ENCODE measurements around the gene SCNN1B.
A peak's percentile ranks its signal among the peaks of the same experiment; 100 is the strongest.

SCNN1B gene

DNA sequence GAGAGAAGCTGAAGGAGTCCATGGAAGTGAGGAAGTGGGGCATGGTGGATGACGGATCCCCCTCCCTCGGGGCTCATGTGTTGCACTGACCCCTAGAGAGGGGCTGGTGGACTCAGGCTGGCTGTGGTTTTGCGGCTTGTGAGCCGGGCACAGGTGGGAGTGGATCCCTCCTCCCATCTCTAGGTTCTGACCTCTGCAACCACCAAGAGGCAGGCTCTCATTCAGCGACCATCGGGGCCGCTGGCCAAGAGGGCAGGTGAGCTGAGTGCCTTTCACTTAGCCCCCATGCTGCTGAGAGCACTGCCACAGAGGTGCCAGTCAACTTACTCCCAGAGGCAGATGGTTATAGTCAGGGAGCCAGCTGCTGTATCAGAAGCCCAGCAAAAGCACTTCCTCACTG, 67.3 kb downstream of the SCNN1B start:
- H3K4me3 ChIP-seq (replicated peaks; ENCODE audit: low read depth, low read length) = no peak overlapping the region
- TF ChIP-seq, protein P1, sequence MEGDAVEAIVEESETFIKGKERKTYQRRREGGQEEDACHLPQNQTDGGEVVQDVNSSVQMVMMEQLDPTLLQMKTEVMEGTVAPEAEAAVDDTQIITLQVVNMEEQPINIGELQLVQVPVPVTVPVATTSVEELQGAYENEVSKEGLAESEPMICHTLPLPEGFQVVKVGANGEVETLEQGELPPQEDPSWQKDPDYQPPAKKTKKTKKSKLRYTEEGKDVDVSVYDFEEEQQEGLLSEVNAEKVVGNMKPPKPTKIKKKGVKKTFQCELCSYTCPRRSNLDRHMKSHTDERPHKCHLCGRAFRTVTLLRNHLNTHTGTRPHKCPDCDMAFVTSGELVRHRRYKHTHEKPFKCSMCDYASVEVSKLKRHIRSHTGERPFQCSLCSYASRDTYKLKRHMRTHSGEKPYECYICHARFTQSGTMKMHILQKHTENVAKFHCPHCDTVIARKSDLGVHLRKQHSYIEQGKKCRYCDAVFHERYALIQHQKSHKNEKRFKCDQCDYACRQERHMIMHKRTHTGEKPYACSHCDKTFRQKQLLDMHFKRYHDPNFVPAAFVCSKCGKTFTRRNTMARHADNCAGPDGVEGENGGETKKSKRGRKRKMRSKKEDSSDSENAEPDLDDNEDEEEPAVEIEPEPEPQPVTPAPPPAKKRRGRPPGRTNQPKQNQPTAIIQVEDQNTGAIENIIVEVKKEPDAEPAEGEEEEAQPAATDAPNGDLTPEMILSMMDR (IDR thresholded peaks at IDR 0.05; ENCODE audit: low read depth, low read length, missing control alignments) = no peak
- no peak for DNase-seq (ENCODE audit: extremely low read depth, low read depth)

GRCh38 chr16:23371368-23371767, 69.3 kb downstream of the SCNN1B start:
- no peak overlapping the region for H3K4me3 ChIP-seq (replicated peaks; ENCODE audit: low read depth, low read length)
- DNase-seq (ENCODE audit: extremely low read depth, low read depth) = no peak
- TF ChIP-seq, protein P1 (IDR thresholded peaks at IDR 0.05; ENCODE audit: low read depth, low read length, missing control alignments) = peak; percentile 12

DNA sequence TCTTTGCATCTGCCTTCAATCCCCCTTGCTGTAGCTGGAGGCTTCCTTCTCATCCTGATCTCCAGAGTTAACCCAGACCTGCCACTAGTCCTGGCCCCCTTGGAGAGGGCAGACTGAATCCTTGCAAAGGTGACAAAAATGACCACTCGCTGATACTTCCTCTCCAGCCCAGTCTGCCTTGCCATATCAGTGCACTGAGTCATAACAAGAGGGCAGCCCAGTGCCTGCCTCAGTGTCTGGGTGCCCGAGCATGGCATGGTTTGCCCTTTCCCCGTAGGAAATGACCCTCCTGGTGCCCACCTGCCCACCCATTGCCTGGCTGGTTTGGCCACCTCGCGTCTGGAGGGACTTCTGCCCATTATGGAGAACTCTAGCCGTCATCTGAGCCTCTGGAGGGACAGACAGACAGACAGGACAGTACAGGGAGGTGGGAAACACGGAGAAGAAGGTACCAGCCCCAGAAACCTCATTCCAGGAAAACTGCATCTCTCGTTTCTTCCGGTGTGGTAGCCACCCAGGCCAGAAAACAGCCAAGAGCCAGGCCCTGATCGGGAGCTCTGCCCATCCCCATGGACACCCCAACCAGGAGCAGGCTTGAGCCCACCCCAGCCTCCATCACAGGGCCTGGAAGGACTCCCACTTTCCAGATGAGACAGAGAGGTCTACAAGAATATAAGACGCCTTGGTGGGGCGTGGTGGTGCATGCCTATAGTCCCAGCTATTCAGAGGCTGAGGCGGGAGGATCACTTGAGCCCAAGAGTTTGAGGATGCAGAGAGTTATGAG, 71.5 kb downstream of the SCNN1B start:
- TF ChIP-seq, protein P1 (IDR thresholded peaks at IDR 0.05; ENCODE audit: low read depth, low read length, missing control alignments) = no peak
- no peak for DNase-seq (ENCODE audit: extremely low read depth, low read depth)
- H3K4me3 ChIP-seq (replicated peaks; ENCODE audit: low read depth, low read length) = no peak overlapping the region

DNA sequence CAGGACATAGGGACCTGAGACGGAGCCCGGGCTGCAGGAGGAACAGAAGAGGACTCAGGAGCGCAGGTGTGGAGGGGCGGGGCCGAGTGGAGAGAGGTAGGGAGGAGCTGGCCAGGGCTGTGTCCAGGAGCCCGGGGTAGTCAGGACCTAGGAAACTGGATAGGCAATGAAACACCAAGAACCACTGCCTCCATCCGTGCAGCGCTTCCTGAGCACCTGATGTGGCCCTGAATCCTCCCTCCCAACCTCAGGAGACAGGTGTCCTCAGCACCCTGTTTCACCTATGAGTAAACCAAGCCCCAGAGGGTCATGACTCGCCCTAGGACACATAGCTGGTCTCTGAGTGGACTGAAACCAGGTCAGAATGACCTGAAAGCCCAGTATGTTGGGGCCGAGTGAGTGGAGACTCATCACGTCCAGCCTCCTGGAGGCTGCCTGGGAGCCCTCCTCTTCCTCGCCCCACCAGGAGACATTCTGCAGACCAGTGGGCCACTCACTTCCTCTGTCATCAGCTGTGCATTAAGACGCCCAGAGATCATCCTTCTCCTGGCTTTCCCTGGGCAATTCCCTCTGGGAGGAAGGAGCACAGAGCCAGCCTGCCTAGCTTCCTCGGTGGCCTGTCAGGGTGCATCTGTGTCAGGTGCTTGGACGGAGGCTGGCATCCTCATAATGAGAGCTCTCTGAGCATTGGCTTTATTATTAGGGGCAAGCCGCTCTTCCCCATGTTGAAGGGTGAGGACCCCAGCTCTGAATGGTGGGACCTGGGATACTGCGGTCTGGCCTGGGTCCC, 72.8 kb downstream of the SCNN1B start:
- TF ChIP-seq, protein P1 (IDR thresholded peaks at IDR 0.05; ENCODE audit: low read depth, low read length, missing control alignments) = no peak
- no peak overlapping the region for H3K4me3 ChIP-seq (replicated peaks; ENCODE audit: low read depth, low read length)
- DNase-seq (ENCODE audit: extremely low read depth, low read depth) = no peak

- TF ChIP-seq, protein P1 (IDR thresholded peaks at IDR 0.05; ENCODE audit: low read depth, low read length, missing control alignments) = no peak
- no peak for DNase-seq (ENCODE audit: extremely low read depth, low read depth)
- H3K4me3 ChIP-seq (replicated peaks; ENCODE audit: low read depth, low read length) = no peak overlapping the region
Measured at GRCh38 chr16:23375643-23376042, 73.5 kb downstream of the SCNN1B start.

DNA sequence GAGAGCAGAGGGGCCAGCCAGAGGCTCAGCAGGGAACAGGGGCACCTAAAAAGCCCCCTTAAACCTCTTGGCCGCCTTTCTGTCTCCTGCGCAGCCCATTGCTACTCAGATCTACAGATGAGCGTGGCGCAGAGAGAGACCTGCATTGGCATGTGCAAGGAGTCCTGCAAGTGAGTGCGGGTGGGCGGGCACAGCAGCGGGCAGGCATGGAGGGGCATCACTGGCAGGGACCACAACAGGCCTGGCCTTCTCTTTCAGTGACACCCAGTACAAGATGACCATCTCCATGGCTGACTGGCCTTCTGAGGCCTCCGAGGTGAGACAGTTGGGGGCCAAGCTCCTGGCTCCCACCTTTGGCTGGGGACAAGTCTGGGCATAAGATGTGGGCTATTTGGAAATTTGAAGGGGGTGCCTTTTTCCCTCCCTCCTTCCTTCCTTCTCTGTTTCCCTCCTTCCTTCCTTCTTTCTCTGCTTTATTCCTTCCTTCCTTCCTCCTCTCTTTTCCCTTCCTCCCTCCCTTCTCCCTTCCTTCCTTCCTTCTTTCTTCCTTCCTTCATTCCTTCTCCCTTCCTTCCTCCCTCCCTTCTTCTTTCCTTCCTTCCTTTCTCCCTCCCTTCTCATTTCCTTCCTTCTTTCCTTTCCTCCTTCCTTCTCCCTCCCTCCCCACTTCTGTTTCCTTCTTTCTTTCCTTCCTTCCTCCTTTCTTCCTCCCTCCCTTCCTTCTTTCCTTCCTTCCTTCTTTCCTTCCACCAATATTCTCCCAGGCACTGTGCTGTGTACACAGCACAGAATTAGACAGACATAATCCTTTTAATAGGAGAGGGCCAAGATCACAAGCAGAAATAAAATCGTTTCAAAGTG, 75.2 kb downstream of the SCNN1B start:
- DNase-seq (ENCODE audit: extremely low read depth, low read depth) = no peak
- TF ChIP-seq, protein P1 (IDR thresholded peaks at IDR 0.05; ENCODE audit: low read depth, low read length, missing control alignments) = no peak
- no peak overlapping the region for H3K4me3 ChIP-seq (replicated peaks; ENCODE audit: low read depth, low read length)
